Stomach (tissue), 9 donors: Measurements from ENCODE around the gene TMPRSS15. TPM values are rescaled to one million over a fixed set of nuclear protein-coding genes. Genes with fewer than 3 reads are reported as not detected.

ENCODE experiments used
- DNase-seq, 2 donors: peaks; one replicate each; pipeline versions ENCODE4 v3.0.0 to v3.0.0-alpha.2; 2013 to 2019
- H3K27ac ChIP-seq, 5 donors: fragments of 200-600 bp in 4 of 5; sonication (generic) in 4 of 5; one replicate each; pipeline ENCODE4 v1.5.1; 2013 to 2019; ENCODE audit warnings: mild to moderate bottlenecking in 1 of 5, moderate library complexity in 1 of 5
- H3K27me3 ChIP-seq, 3 donors: fragments of 200-600 bp; sonication (generic); one replicate each; pipeline ENCODE4 v1.5.1; 2017 to 2019; ENCODE audit warnings: mixed run types in 1 of 3
- H3K36me3 ChIP-seq, 4 donors: fragments of 200-600 bp; sonication (generic); 1 replicate in 3 of 4; 2 replicates in 1 of 4; pipeline ENCODE4 v1.5.1; 2016 to 2019
- H3K4me1 ChIP-seq, 4 donors: fragments of 200-600 bp; sonication (generic); one replicate each; pipeline ENCODE4 v1.5.1; 2016 to 2019
- H3K4me3 ChIP-seq, 4 donors: fragments of 200-600 bp; sonication (generic) in 3 of 4; one replicate each; pipeline ENCODE4 v1.5.1; 2016 to 2019; ENCODE audit warnings: mild to moderate bottlenecking in 1 of 4
- H3K9me3 ChIP-seq, 4 donors: fragments of 200-600 bp; sonication (generic); one replicate each; pipeline ENCODE4 v1.5.1; 2016 to 2019
- CTCF ChIP-seq, 7 experiments: fragments of 450-650 bp in 4 of 7; fragments of 200-600 bp in 3 of 7; sonication (generic) in 3 of 7; IDR thresholded peaks; one replicate each; pipeline ENCODE4 v1.5.1; 2016 to 2019; ENCODE audit warnings: antibody characterized with exemption in 7 of 7, control low read depth in 2 of 7, mild to moderate bottlenecking in 1 of 7
- EP300 ChIP-seq: sonication (generic); formaldehyde crosslinking; IDR thresholded peaks from one replicate; pipeline ENCODE4 v1.6.1; 2017; ENCODE audit warnings: antibody characterized with exemption
- POLR2A ChIP-seq, 4 donors: fragments of 450-650 bp; IDR thresholded peaks; one replicate each; pipeline ENCODE4 v1.6.1; 2016; ENCODE audit warnings: antibody characterized with exemption in 4 of 4, control low read depth in 2 of 4, mild to moderate bottlenecking in 1 of 4, moderate library complexity in 1 of 4
- POLR2AphosphoS5 ChIP-seq, 3 donors: sonication (generic); formaldehyde crosslinking; IDR thresholded peaks; one replicate each; pipeline ENCODE4 v1.6.1; 2016; ENCODE audit warnings: antibody characterized with exemption in 3 of 3
- WGBS, 5 donors: extraction: QIAGEN DNeasy Blood & Tissue Kit in 3 of 5; methylation state at CpG; one replicate each; pipeline versions ENCODE4 v1.1.5 to v1.1.7; 2013 to 2018; 5-methylcytosine and 5-hydroxymethylcytosine counted together
- intact Hi-C: fragments of 100-400 bp; cut with DNase I; formaldehyde crosslinking; loops from one replicate; pipeline ENCODE4 v1.15.1; 2023; ENCODE audit warnings: low total_unique reads
- polyA plus RNA-seq, 3 donors: library from polyadenylated mRNA; stranded (reverse); fragments of 200-250 nt; gene quantifications; one replicate each; pipeline ENCODE4 v1.2.3, GENCODE V29; 2013
- total RNA-seq, 5 donors: library from RNA; depleted of rRNA; stranded (reverse); fragments of >200 nt; gene quantifications; one replicate each; pipeline versions ENCODE4 v1.1.0 to v1.2.3, GENCODE V29; 2014 to 2016
- donor health status: healthy with polysubstance abuse.
- donor health status: Bipolar disorder and iron deficiency.
- donor health status: healthy.

Gene TMPRSS15
- total and polyA plus RNA-seq, 8 donors = not detected

- Histone ChIP-seq H3K4me1 (no peaks in the 10 kb centered on the region), H3K27me3 (no peaks in the 10 kb centered on the region), H3K27ac (no peak overlapping the region), H3K36me3 (no peaks in the 10 kb centered on the region), H3K9me3 (no peaks in the 10 kb centered on the region), H3K4me3 (no peak overlapping the region)
- no peak for DNase-seq
- TF ChIP-seq POLR2A (IDR thresholded peaks at IDR 0.05) (no peak), POLR2AphosphoS5 (IDR thresholded peaks at IDR 0.05) (no peak), EP300 (no peak), CTCF (IDR thresholded peaks at IDR 0.05) (no peak)
- intact Hi-C loops = no loop called here
- WGBS, 5 donors = 90 to 100% (median 94%) methylated on average over 1 of the region's 1 CpG
These were observed 69.5 kb downstream of the TMPRSS15 start for GRCh38 chr21:18334066-18334465.

- no peak for DNase-seq
- intact Hi-C loops = no loop called here
These were observed 85.4 kb downstream of the TMPRSS15 start for GRCh38 chr21:18318156-18318555.

GRCh38 chr21:18298228-18298627 is 105.4 kb downstream of the TMPRSS15 start:
- TF ChIP-seq CTCF (IDR thresholded peaks at IDR 0.05) (no peak), EP300 (no peak), POLR2A (IDR thresholded peaks at IDR 0.05) (no peak), POLR2AphosphoS5 (IDR thresholded peaks at IDR 0.05) (no peak)

More at GRCh38 chr21:18318156-18318555, 85.4 kb downstream of the TMPRSS15 start:
- no peaks in the 10 kb centered on the region for H3K27me3 ChIP-seq
- no peak overlapping the region for H3K4me3 ChIP-seq
- H3K27ac ChIP-seq = no peak overlapping the region
- no peaks in the 10 kb centered on the region for H3K4me1 ChIP-seq
- WGBS, 5 donors = 47 to 70% (median 61%) methylated on average over 3 of the region's 3 CpGs
- no peaks in the 10 kb centered on the region for H3K9me3 ChIP-seq
- TF ChIP-seq POLR2AphosphoS5 (IDR thresholded peaks at IDR 0.05) = no peak
- TF ChIP-seq EP300 = no peak
- TF ChIP-seq CTCF (IDR thresholded peaks at IDR 0.05) = no peak
- no peak for TF ChIP-seq POLR2A (IDR thresholded peaks at IDR 0.05)
- no peaks in the 10 kb centered on the region for H3K36me3 ChIP-seq

GRCh38 chr21:18294100-18294499 is 109.5 kb downstream of the TMPRSS15 start:
- no peak for DNase-seq
- Histone ChIP-seq H3K27ac (no peak overlapping the region), H3K27me3 (no peaks in the 10 kb centered on the region), H3K4me1 (no peaks in the 10 kb centered on the region), H3K4me3 (no peak overlapping the region), H3K36me3 (no peaks in the 10 kb centered on the region), H3K9me3 (no peaks in the 10 kb centered on the region)
- intact Hi-C loops = no loop called here
- 79 to 90% (median 83%) methylated on average over 9 of the region's 9 CpGs for WGBS, 5 donors
- TF ChIP-seq POLR2A (IDR thresholded peaks at IDR 0.05) = no peak
- TF ChIP-seq EP300 = no peak
- no peak for TF ChIP-seq CTCF (IDR thresholded peaks at IDR 0.05)
- TF ChIP-seq POLR2AphosphoS5 (IDR thresholded peaks at IDR 0.05) = no peak

More at GRCh38 chr21:18298228-18298627, 105.4 kb downstream of the TMPRSS15 start:
- intact Hi-C loops = no loop called here
- H3K27ac ChIP-seq = no peak overlapping the region
- no peaks in the 10 kb centered on the region for H3K36me3 ChIP-seq
- H3K4me3 ChIP-seq = no peak overlapping the region
- WGBS, 5 donors = 48 to 68% (median 50%) methylated on average over 1 of the region's 1 CpG
- H3K27me3 ChIP-seq = no peaks in the 10 kb centered on the region
- no peak for DNase-seq
- H3K9me3 ChIP-seq = no peaks in the 10 kb centered on the region
- H3K4me1 ChIP-seq = no peaks in the 10 kb centered on the region
